Caki2 (cell line): Measurements from ENCODE around the gene MGME1. TPM values are rescaled to one million over a fixed set of nuclear protein-coding genes. Genes with fewer than 3 reads are reported as not detected.

Source experiments
- DNase-seq: peaks from one replicate; pipeline ENCODE4 v3.0.0-alpha.2; 2015; ENCODE audit warnings: low read depth
- in situ Hi-C: cut with HindIII; loops from 2 replicates; pipeline ENCODE4 v1.10.0; 2016; ENCODE audit warnings: low sequenced_read_pairs, low pct_unique_long_range_greater_than_20kb, mixed read lengths
- total RNA-seq: library from RNA; depleted of rRNA; stranded (reverse); fragments of >200 nt; shearing (Covaris generic); gene quantifications from 2 replicates; pipeline ENCODE4 v1.2.3, GENCODE V29; 2014; ENCODE audit warnings: low replicate concordance

MGME1 gene
- total RNA-seq, 1 experiment from 2014 or later, result 36.9 TPM

DNA sequence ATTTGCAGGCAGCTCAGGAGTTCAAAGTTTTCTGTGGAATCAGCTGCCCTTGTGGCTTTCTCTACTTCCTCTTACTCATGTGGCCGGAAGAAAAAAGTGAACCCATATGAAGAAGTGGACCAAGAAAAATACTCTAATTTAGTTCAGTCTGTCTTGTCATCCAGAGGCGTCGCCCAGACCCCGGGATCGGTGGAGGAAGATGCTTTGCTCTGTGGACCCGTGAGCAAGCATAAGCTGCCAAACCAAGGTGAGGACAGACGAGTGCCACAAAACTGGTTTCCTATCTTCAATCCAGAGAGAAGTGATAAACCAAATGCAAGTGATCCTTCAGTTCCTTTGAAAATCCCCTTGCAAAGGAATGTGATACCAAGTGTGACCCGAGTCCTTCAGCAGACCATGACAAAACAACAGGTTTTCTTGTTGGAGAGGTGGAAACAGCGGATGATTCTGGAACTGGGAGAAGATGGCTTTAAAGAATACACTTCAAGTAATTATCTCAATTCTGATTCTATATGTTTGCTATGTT lies 1.1 kb downstream of the MGME1 start:
- DNase-seq, result peak; percentile 67
- in situ Hi-C loops, result no loop called here

DNA sequence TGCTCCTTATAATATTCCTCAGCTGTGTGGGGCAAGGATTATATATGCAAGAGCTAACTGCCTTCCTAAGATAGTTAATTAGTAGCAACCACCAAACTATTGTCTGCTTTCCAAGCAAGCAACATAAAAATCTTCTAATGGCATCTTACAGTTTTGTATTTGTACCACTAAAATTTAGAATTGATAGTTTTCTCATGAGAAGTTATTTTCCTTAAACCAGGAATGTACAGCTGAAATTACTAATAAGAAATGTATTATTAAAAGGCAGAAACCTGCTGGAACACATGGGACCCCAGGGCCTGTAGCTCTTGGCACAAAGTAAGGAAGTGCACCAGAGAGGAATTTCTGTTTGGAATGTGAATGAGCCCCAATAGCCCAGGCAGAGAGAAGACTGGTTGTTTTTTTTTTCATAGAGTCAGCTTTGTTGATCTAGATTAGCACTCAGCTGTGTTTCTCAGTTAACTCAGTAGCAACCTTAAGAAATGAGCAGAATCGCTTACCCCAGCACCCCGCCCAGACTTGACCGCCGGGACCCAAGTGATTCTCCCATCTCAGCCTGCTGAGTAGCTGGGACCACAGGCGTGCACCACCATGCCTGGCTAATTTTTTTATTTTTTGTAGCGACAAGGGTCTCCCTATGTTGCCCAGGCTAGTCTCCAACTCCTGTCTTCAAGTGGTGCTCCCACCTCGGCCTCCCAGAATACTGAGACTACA lies 2.6 kb downstream of the MGME1 start:
- in situ Hi-C loops, result no loop called here
- DNase-seq, result peak; percentile 37

- in situ Hi-C loops, result no loop called here
- no peak for DNase-seq
These were observed 3.3 kb downstream of the MGME1 start for GRCh38 chr20:17972121-17972520.

DNA sequence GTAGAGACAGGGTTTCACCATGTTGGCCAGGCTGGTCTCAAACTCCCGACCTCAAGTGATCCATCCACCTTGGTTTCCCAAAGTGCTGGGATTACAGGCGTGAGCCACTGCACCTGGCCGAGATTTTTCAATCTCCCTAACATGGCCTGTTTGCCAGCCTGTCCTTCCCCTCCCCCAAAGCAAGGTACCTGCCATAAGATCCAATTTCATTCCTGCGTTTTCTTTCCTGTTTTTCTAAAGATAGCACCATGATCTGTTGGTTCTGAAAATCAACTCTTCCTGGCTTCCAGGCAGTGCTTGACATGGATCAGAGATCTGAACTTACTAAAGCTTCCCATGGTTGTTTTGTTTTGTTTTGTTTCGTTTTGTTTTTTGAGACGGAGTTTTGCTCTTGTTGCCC lies 7.5 kb downstream of the MGME1 start:
- no peak for DNase-seq
- in situ Hi-C loops, result no loop called here

DNA sequence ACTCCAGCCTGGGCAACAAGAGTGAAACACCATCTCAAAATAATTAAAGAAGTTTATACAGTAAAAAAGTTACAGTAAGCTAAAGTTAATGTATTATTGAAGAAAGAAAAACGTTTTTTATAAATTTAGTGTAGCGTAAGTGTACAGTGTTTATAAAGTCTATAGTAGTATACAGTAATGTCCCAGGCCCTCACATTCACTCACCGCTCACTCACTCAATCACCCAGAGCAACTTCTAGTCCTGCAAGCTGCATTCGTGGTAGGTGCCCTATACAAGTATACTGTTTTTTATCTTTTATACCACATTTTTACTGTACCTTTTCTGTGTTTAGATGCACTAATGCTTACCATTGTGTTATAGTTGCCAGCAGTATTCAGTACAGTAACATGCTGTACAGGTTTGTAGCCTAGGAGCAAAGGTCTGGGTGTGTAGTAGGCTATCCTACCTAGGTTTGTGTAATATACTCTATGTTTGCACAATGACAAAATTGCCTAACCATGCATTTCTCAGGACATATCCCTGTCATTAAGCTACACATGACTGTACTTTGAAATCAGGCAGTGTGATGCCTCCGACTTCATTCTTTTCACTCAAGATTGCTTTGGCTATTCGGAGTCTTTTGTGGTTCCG lies 16.7 kb downstream of the MGME1 start:
- in situ Hi-C loops, result no loop called here
- no peak for DNase-seq

DNA sequence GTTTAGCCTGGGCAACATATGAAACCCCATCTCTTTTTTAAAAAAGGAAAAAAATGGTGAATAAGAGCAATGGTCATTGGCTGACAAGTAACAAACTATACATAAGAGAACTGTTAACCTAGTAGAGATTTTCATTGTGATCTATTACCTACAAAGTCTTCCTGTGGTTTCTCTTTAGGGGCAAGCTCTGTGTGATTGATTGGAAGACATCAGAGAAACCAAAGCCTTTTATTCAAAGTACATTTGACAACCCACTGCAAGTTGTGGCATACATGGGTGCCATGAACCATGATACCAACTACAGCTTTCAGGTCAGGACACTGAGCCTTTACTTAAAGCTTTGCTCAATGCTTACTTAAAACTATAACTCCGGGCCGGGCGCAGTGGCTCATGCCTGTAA lies 19.2 kb downstream of the MGME1 start:
- in situ Hi-C loops, result no loop called here

GRCh38 chr20:17990278-17990972 lies 21.6 kb downstream of the MGME1 start:
- in situ Hi-C loops, result no loop called here
- DNase-seq, result no peak

More for the DNA sequence above, 19.2 kb downstream of the MGME1 start:
- no peak for DNase-seq

- in situ Hi-C loops, result no loop called here
- DNase-seq, result no peak
These were observed 23.4 kb downstream of the MGME1 start for GRCh38 chr20:17992224-17992637.

GRCh38 chr20:17992847-17993513 lies 24.2 kb downstream of the MGME1 start:
- DNase-seq, result no peak
- in situ Hi-C loops, result no loop called here

GRCh38 chr20:17993546-17993945 lies 24.7 kb downstream of the MGME1 start:
- in situ Hi-C loops, result no loop called here

DNA sequence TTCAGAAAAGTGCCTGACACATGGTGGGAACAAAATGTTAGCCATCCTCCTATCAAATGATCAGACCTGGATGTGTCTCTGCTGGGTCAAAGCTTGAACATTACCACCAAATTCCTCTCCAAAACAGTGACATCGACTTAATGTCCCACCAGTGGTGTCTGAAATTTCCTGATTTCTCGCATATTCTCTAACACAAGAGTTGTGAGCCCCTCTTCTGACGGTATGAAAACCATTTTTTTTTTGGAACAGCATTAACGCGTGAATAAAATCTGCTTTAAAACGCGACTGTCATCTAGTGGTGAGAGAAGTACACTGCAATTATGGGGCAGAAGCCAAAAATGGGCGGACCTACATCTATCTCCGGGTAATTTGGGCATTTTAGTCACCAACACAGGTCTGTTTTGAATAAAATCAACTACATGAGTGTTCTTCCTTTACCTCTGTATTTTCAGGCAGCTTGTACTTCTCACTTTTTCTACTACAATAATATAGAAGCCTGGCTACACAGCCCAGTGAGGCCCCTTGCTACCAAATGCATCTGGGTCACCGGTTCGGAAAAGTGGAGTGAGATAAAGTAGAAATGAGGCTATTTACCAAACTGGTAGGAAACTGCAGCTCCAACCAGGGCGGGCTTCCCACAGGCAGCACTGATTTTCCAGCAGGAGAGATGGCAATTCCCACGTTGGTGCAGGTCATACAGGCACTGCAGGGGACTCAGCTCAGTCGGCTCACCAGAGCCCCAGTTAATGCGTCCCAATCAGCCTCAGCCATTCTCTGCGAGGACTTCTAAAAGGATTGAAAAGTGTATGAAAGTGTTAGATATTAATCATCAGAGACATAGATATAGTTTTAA lies 27.4 kb downstream of the MGME1 start:
- in situ Hi-C loops, result no loop called here
- peak; percentile 43 for DNase-seq

More at GRCh38 chr20:17993546-17993945, 24.7 kb downstream of the MGME1 start:
- DNase-seq, result no peak

GRCh38 chr20:17998446-17998845 lies 29.6 kb downstream of the MGME1 start:
- DNase-seq, result no peak
- in situ Hi-C loops, result no loop called here

- DNase-seq, result no peak
- in situ Hi-C loops, result no loop called here
These were observed 30.7 kb downstream of the MGME1 start for GRCh38 chr20:17999566-17999965.

DNA sequence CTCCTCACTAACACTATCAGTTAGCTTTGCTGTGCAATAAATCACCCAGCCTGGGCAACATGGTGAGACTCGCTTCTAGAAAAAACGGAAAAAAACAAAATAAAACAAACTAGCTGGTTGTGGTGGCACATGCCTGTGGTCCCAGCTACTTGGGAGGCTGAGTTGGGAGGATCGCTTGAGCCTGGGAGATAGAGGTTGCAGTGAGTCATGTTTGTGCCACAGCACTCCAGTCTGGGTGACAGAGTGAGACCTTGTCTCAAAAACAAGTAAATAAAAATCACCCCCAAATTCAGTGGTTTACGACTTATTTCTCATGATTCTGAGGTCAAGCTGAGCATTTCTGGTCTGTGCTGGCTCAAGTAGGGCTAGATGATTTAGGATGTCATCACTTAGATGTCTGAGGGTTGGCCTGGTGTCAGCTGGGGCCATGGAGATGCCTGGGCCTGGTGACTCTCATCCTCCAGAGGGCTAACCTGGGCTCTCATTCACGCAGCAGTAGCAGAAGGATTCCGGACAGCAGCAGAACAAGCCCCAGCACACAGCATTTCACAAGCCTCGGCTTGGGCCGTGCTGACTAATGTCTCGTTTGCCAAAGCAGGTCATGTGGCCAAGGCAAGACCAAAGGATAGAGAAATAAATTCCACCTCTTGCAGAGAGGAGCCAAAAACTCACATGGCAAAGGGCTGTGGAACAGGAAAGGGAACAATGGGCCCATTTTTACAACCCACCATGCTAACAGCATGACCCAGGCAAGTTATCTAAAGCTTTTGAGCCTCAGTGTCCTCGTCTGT lies 32.5 kb downstream of the MGME1 start:
- DNase-seq, result no peak
- in situ Hi-C loops, result no loop called here

DNA sequence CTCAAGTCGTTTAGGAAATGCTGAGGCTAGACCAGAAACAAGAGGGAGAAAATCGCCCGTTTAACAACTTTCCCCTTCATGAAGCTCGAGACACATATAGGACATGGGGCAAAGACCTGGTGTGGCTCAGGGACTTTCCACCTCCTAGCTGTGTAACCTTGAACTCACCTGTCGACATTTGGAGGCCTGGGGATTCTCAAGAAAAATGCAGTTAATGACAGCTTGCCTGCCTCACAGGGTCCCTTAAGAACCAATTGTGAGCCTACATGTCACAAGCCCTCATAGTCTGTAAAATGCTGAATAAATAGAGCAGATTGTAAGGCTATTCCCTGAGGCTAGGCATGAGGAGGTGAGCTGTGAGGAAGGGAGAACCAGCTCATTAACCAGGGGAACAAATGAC lies 35.1 kb downstream of the MGME1 start:
- no peak for DNase-seq
- in situ Hi-C loops, result no loop called here

- in situ Hi-C loops, result no loop called here
- no peak for DNase-seq
These were observed 35.7 kb downstream of the MGME1 start for GRCh38 chr20:18004384-18005031.
